ENCODE results near the gene NR6A1.

The NR6A1 gene

GRCh38 chr9:124493794-124494479 lies 277.2 kb downstream of the NR6A1 start:
- no peak for TF ChIP-seq CTCF (IDR thresholded peaks at IDR 0.05; ENCODE audit: low read depth, low read length)

GRCh38 chr9:124493218-124493617 lies 277.9 kb downstream of the NR6A1 start:
- no peak overlapping the region for H3K4me3 ChIP-seq (ENCODE audit: low read depth, low read length)
- no peak for TF ChIP-seq CTCF (IDR thresholded peaks at IDR 0.05; ENCODE audit: low read depth, low read length)

More at GRCh38 chr9:124493794-124494479, 277.2 kb downstream of the NR6A1 start:
- H3K4me3 ChIP-seq (ENCODE audit: low read depth, low read length), result no peak overlapping the region

- no peak overlapping the region for H3K4me3 ChIP-seq (ENCODE audit: low read depth, low read length)
- no peak for TF ChIP-seq CTCF (IDR thresholded peaks at IDR 0.05; ENCODE audit: low read depth, low read length)
These were observed 278.3 kb downstream of the NR6A1 start for GRCh38 chr9:124492818-124493217.

- no peak for TF ChIP-seq CTCF (IDR thresholded peaks at IDR 0.05; ENCODE audit: low read depth, low read length)
- H3K4me3 ChIP-seq (ENCODE audit: low read depth, low read length), result no peak overlapping the region
These were observed 279.8 kb downstream of the NR6A1 start for GRCh38 chr9:124491049-124491975.

GRCh38 chr9:124490004-124490403 lies 281.1 kb downstream of the NR6A1 start:
- H3K4me3 ChIP-seq (ENCODE audit: low read depth, low read length), result no peak overlapping the region
- TF ChIP-seq CTCF (IDR thresholded peaks at IDR 0.05; ENCODE audit: low read depth, low read length), result no peak

GRCh38 chr9:124489222-124489621 lies 281.9 kb downstream of the NR6A1 start:
- no peak overlapping the region for H3K4me3 ChIP-seq (ENCODE audit: low read depth, low read length)
- no peak for TF ChIP-seq CTCF (IDR thresholded peaks at IDR 0.05; ENCODE audit: low read depth, low read length)
